Measurements from ENCODE around the gene CELSR1.

The CELSR1 gene

GRCh38 chr22:46372686-46373085 is 164.7 kb downstream of the CELSR1 start:
- no peak for DNase-seq

GRCh38 chr22:46371623-46372226 is 165.7 kb downstream of the CELSR1 start:
- no peak for DNase-seq

GRCh38 chr22:46370584-46371291 is 166.7 kb downstream of the CELSR1 start:
- DNase-seq, result peak; percentile 64

- DNase-seq, result no peak
These were observed 167.5 kb downstream of the CELSR1 start for GRCh38 chr22:46369716-46370583.

DNA sequence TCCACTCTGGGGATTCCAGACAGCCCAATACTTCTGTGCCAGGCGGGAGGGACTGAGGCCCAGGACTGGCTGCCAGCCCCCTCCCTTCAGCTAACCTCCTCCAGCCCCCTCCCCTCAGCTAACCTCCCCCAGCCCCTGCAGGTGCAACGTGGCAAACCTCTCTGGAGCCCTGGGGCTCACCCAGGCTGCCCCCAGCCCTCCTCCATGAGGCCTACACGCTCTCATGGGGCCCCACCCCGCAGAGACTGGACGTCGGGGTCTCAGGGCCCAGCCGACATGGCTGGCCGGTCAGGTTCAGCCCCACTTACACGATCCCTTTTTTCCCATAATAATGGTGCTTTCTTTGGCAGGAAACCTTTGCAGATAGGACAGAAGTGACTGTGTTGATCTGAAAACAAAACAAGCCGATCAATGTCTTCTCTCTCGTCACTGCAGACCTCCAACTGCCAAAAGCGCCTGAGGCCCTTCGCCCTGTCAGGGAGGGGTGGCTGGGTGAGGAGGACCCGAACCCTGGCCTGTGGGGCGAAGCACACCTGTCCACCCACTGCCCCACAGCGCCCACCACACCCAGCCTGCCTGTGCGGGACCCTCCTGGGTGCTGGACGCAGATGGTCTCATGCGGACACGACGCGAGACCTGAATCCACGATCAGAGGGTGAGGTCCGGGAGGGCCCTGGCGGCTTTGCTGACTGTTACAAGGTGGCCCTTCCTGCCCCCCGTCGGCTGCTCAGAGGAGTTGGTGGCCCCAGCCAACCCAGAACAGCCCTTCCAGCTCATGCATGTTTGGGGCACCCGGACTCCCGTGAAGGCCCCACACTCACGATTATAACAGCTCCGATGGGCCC is 168.3 kb downstream of the CELSR1 start:
- no peak for DNase-seq

DNA sequence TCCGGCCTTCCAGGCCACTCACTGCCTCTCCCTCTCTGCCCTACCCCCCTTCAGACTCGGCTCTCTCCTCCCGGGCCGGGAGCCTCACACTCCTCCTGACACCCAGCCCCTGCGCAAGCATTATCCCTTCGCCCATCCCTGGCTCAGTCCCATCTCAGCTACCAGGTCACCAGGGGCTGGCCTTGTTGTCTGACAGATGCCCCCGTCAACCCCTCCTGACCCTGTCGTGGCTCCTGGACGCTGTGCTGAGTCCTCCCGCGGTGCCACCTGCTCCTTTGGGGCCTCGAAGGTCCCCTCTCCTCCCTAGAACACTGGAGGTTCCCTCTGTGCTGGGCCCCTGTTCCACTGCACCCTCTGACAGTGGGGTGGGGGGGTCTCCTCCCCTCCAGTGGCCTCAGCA is 169.0 kb downstream of the CELSR1 start:
- DNase-seq, result no peak

- DNase-seq, result peak; percentile 61
These were observed 169.7 kb downstream of the CELSR1 start for GRCh38 chr22:46367707-46368191.

DNA sequence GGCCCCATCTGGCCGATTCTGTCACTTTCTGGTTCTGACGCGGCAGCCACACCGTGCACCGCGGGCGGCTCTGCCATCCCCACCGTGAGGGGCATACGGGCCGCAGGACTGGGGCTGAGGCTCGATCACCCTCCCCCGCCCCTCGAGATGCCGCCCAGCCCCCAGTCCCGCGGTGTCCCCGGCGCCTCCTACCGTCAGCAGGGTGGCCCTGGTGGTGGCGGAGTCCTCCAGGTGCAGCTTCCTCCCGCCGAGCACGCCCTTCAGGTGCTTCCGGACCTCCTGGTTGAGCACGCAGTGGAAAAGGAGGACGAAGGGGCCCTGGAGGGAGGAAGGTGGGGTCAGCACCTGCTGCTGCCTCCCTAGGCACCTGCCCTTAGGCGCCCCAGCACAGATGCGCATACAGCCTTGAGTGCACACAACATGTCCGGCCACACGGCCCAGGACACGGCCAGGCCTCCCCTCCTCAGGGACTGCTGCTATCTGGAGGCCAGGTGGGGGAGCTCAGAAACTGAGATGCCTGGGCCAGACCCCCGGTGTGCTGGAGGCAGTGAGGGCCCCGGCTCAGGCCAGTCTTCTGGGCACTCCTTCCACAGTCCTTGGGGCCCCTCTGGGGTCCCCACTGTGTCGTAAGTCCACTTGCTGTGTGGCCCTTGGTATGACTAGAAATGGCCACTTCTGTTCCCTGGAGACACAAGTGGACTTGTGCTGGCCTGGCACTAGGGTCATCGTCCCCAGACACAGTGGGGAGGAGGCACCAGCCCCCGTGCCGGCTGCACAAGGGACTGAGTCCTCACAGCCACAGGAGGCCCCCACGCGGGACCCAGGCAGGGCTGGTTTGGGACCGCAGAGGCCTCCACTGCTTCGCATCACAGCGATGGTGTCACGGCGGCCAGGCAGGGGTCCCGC is 170.4 kb downstream of the CELSR1 start:
- DNase-seq, result no peak

DNA sequence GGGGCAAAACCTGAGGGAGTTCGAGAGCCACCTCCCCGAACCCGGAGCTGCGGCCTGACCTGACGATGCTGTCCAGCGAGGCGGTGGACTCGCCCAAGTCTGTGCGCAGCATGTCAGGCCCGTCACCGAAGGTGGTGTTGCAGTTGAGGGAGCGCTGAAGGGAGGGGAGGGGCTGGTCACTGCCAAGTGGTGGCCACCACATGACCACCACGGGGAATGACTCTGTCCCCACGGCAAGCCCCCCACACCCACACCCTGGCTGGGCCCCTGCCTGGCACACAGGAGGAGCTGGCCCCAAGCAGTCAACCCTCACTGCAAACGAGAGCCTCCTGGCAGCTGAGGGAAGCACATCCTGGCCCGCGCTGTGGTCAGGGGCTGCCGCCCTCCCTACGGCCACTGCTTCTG is 171.1 kb downstream of the CELSR1 start:
- no peak for DNase-seq

- no peak for DNase-seq
These were observed 172.2 kb downstream of the CELSR1 start for GRCh38 chr22:46365166-46365624.

DNA sequence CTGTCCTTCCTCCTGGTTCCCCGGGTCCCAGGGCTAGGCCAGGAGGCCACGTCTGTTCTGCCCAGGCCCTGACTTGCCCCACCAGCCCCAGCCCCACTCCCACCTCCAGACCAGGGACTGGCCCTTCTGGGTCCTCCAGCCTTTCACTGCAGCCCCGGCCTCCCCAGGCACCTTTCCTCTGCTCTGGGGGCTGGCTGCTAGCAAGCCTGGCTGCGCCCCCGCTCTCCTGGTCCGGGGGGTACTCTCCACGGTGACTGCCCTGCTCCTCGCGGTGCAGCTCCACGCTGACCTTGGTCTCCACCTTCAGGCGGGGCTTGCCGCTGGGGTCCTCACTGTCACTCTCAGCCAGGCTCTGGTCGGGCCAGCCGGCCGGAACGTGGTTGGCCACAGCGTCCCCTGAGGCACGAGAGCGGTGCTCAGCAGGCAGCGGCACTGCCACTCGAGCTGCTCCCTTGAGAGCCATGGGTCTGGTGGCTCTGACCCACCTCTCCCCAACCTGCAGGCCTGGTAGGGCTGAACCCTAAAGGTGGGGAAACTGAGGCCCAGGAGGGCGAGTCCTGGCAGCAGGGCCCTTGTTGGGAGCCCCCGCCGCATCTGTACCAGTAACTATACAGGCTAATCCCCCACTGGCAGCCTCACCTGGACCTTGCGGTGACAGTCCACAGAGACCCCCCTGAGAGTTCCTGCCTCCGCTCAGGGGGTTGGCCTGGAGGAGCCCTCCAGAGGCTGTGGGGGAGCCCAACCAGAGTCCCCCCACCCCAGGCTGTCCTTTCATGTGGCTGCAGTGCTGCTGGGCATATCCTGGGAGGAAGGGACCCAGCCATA is 172.9 kb downstream of the CELSR1 start:
- no peak for DNase-seq

GRCh38 chr22:46363611-46364321 is 173.7 kb downstream of the CELSR1 start:
- DNase-seq, result no peak

- no peak for DNase-seq
These were observed 174.4 kb downstream of the CELSR1 start for GRCh38 chr22:46362934-46363515.

- DNase-seq, result no peak
These were observed 175.1 kb downstream of the CELSR1 start for GRCh38 chr22:46362203-46362933.

DNA sequence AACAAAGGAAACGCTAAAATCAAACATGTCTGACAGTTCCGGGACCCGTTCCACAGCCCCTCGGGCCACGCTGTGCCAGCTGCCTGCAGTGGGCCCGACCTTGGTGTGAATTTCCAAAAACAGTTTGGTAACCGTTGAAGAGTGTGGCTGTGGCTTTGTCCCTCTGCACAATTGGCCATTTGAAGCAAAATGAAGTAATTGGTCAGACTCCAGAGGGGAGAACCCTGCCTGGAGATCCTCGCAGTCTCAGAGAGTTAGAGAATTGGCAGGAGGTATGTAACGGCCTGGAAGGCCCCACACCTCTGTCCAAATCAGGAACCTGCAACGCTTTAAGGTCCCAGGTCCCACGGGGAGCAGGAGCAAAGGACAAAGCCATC is 175.6 kb downstream of the CELSR1 start:
- no peak for DNase-seq

- DNase-seq, result no peak
These were observed 176.5 kb downstream of the CELSR1 start for GRCh38 chr22:46360891-46361290.

- DNase-seq, result no peak
These were observed 177.3 kb downstream of the CELSR1 start for GRCh38 chr22:46360097-46360496.

DNA sequence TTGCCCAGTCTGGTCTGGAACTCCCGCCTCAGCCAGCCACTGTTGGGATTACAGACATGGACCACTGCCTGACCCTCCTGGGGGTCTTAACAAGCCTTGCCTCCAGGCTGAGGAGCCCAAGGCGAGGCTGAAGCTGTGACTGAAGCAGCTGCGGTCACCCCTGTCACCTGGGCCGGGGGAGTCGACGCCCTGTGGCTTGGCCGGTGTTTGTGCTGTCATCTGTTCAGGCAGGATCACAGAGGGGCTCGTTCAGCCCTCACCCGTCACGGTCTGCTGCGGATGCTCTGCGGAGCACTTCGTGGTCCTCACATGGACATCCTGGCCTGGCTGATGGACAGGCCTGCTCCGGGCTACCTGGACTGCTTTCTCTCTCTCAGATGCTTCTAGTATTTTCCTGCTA is 178.1 kb downstream of the CELSR1 start:
- DNase-seq, result no peak

DNA sequence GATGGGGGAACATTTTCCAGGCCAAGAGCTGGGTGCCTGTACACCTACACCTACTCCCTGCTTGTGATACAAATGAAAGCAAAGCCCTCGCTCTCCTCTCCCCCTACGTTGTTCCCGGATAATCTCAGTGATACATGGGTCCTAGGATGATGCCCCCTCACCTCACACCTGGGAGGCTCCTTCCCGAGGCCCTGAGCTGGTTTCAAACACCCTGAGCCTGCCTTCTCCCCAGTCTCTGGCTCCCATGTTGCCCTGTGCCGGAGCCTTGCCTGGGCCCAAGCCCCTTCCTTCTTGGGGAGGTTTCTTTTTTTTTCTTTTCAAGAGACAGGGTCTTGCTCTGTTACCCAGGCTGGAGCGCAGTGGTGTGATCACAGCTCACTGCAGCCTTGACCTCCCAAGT is 178.7 kb downstream of the CELSR1 start:
- DNase-seq, result no peak
